IMR-90 (cell line): ENCODE data around the gene DYNC2H1. TPM values are rescaled to one million over a fixed set of nuclear protein-coding genes. Genes with fewer than 3 reads are reported as not detected.

Source experiments
- ATAC-seq: fragments of 200-7000 bp; cut with Tn5 transposase; 2 replicates; pipeline ENCODE4 v1.9.1; 2020; ENCODE audit warnings: low read depth, mild to moderate bottlenecking, moderate library complexity
- BruUV-seq: library from RNA; stranded (reverse); fragments of 400-500 nt; replicated peaks from 2 replicates; lab custom pipeline; 2021; lab: Mats Ljungman, UMichigan
- CTCF ChIA-PET: fragments of 300-600 bp; formaldehyde crosslinking; extraction: SDS; loops from one replicate; lab custom pipeline; 2021; ENCODE audit warnings: antibody characterized with exemption; lab: Yijun Ruan, JAX
- POLR2A ChIA-PET: fragments of 300-600 bp; sonication (Branson Sonifier 250); formaldehyde crosslinking; loops from one replicate; lab custom pipeline; 2022; ENCODE audit warnings: antibody characterized with exemption; ENCODE audit not compliant: unreplicated experiment; lab: Charles Lee
- DNase-seq: peaks from one replicate; pipeline ENCODE4 v3.0.0; 2013
- H2AFZ ChIP-seq: replicated peaks from 2 replicates; pipeline ENCODE3; 2013; ENCODE audit warnings: low read length, mild to moderate bottlenecking; ENCODE audit not compliant: poor library complexity
- H2AK5ac ChIP-seq: 2 replicates; pipeline ENCODE4 v1.6.1; 2013; ENCODE audit warnings: low read depth, low read length, inconsistent platforms
- H2AK9ac ChIP-seq: replicated peaks from 2 replicates; pipeline ENCODE3; 2013; ENCODE audit warnings: mild to moderate bottlenecking, low read depth, low read length, moderate library complexity; ENCODE audit not compliant: poor library complexity
- H2BK120ac ChIP-seq: 2 replicates; pipeline ENCODE4 v1.6.1; 2013; ENCODE audit warnings: low read depth, low read length, inconsistent platforms
- H2BK15ac ChIP-seq: 3 replicates; pipeline ENCODE4 v1.6.1; 2013; ENCODE audit warnings: low read depth, low read length, inconsistent platforms
- H2BK20ac ChIP-seq: 2 replicates; pipeline ENCODE4 v1.6.1; 2013; ENCODE audit warnings: low read depth, mild to moderate bottlenecking, inconsistent platforms, low read length, moderate library complexity
- H2BK5ac ChIP-seq: 2 replicates; pipeline ENCODE4 v1.6.1; 2013; ENCODE audit warnings: mild to moderate bottlenecking, low read depth, low read length, inconsistent platforms; ENCODE audit not compliant: poor library complexity, severe bottlenecking
- H3K14ac ChIP-seq: replicated peaks from 2 replicates; pipeline ENCODE4 v1.6.1; 2013; ENCODE audit warnings: low read depth, low read length, inconsistent platforms
- H3K18ac ChIP-seq: 2 replicates; pipeline ENCODE4 v1.6.1; 2013; ENCODE audit warnings: low read depth, low read length, control low read depth
- H3K23ac ChIP-seq: 2 replicates; pipeline ENCODE4 v1.6.1; 2013; ENCODE audit warnings: low read depth, low read length, inconsistent platforms
- H3K27ac ChIP-seq: 2 replicates; pipeline ENCODE4 v1.5.1; 2013; ENCODE audit warnings: mild to moderate bottlenecking, control low read depth, low read length; ENCODE audit not compliant: insufficient read depth
- H3K27me3 ChIP-seq: 2 replicates; pipeline ENCODE4 v1.6.1; 2013; ENCODE audit warnings: low read length; ENCODE audit not compliant: control insufficient read depth, insufficient read depth
- H3K36me3 ChIP-seq: 2 replicates; pipeline ENCODE4 v1.6.1; 2013; ENCODE audit warnings: low read length, mixed read lengths; ENCODE audit not compliant: control insufficient read depth, insufficient read depth
- H3K4ac ChIP-seq: 2 replicates; pipeline ENCODE4 v1.6.1; 2013; ENCODE audit warnings: low read depth, low read length, inconsistent platforms
- H3K4me1 ChIP-seq: 2 replicates; pipeline ENCODE4 v1.6.1; 2013; ENCODE audit warnings: low read length, mixed read lengths; ENCODE audit not compliant: control insufficient read depth, insufficient read depth
- H3K4me2 ChIP-seq: 2 replicates; pipeline ENCODE4 v1.6.1; 2013; ENCODE audit warnings: low read depth, mild to moderate bottlenecking, control low read depth, low read length, moderate library complexity
- H3K4me3 ChIP-seq: 2 replicates; pipeline ENCODE4 v1.5.1; 2013; ENCODE audit warnings: low read depth, mild to moderate bottlenecking, control low read depth, low read length, moderate library complexity; ENCODE audit not compliant: insufficient read depth
- H3K56ac ChIP-seq: 2 replicates; pipeline ENCODE4 v1.6.1; 2013; ENCODE audit warnings: low read length, inconsistent platforms; ENCODE audit not compliant: insufficient read depth; ENCODE audit errors: extremely low read depth
- H3K79me1 ChIP-seq, 2 experiments: 2 replicates each; pipeline ENCODE4 v1.6.1; 2013; ENCODE audit warnings: low read length in 2 of 2, inconsistent platforms in 1 of 2, low read depth in 1 of 2
- H3K9ac ChIP-seq: 2 replicates; pipeline ENCODE4 v1.6.1; 2013; ENCODE audit warnings: low read depth, low read length, control low read depth
- H3K9me1 ChIP-seq: 2 replicates; pipeline ENCODE4 v1.6.1; 2013; ENCODE audit warnings: low read length, inconsistent platforms; ENCODE audit not compliant: insufficient read depth
- H3K9me3 ChIP-seq: 2 replicates; pipeline ENCODE4 v1.6.1; 2013; ENCODE audit warnings: low read length; ENCODE audit not compliant: control insufficient read depth, insufficient read depth
- H4K20me1 ChIP-seq: 2 replicates; pipeline ENCODE4 v1.6.1; 2013; ENCODE audit warnings: low read length, inconsistent platforms; ENCODE audit not compliant: insufficient read depth
- H4K5ac ChIP-seq: 2 replicates; pipeline ENCODE4 v1.6.1; 2013; ENCODE audit warnings: mild to moderate bottlenecking, low read depth, low read length, control low read depth
- H4K8ac ChIP-seq, 2 experiments: 2 replicates each; pipeline ENCODE4 v1.6.1; 2013; ENCODE audit warnings: low read depth in 2 of 2, low read length in 2 of 2, control low read depth in 1 of 2, inconsistent platforms in 1 of 2
- H4K91ac ChIP-seq: 2 replicates; pipeline ENCODE4 v1.6.1; 2013; ENCODE audit warnings: low read depth, low read length, inconsistent platforms; ENCODE audit not compliant: insufficient read depth
- BHLHE40 ChIP-seq: fragments of 150-350 bp; IDR thresholded peaks from 2 replicates; pipeline ENCODE4 v1.6.1; 2016; ENCODE audit warnings: mild to moderate bottlenecking, low read depth, low read length
- CHD1 ChIP-seq: IDR thresholded peaks from 2 replicates; pipeline ENCODE4 v1.6.1; 2012; ENCODE audit warnings: low read depth, low read length, improper control_type of control experiment
- CTCF ChIP-seq: conservative IDR thresholded peaks from 2 replicates; pipeline ENCODE4 v1.5.1; 2012; ENCODE audit warnings: mild to moderate bottlenecking, low read depth, low read length, improper control_type of control experiment
- MXI1 ChIP-seq: IDR thresholded peaks from 2 replicates; pipeline ENCODE4 v1.6.1; 2012; ENCODE audit warnings: low read depth, mild to moderate bottlenecking, low read length, moderate library complexity, borderline replicate concordance
- NFE2L2 ChIP-seq: fragments of 150-350 bp; IDR thresholded peaks from 2 replicates; pipeline ENCODE4 v1.6.1; 2016; ENCODE audit warnings: low read depth, mild to moderate bottlenecking, low read length
- WGBS, 2 experiments: methylation state at CpG; one replicate each; pipeline versions ENCODE4 v1.1.5 to v1.1.7; 2013; ENCODE audit warnings: missing lambda C conversion rate in 2 of 2; ENCODE audit not compliant: insufficient read length in 1 of 2; ENCODE audit errors: extremely low coverage in 2 of 2; 5-methylcytosine and 5-hydroxymethylcytosine counted together
- dilution Hi-C: fragments of 300-500 bp; cut with HindIII; formaldehyde crosslinking; loops from one replicate; pipeline ENCODE4 v1.14.3; 2018; ENCODE audit warnings: low sequenced_read_pairs; ENCODE audit not compliant: unreplicated experiment
- in situ Hi-C: fragments of 300-500 bp; cut with MboI; formaldehyde crosslinking; loops from 3 replicates; pipeline ENCODE4 v1.14.3; 2019; ENCODE audit warnings: low sequenced_read_pairs, inconsistent platforms, mixed read lengths
- intact Hi-C: fragments of 100-400 bp; cut with micrococcal nuclease; formaldehyde crosslinking; loops from 2 replicates; pipeline ENCODE4 v1.10.0; 2022
- polyA plus RNA-seq, 3 experiments: library from polyadenylated mRNA; depleted of rRNA; stranded (reverse); fragments of >200 nt; gene quantifications; 2 replicates each; pipeline ENCODE4 v1.2.3, GENCODE V29; 2012; ENCODE audit warnings: low replicate concordance in 1 of 3
- total RNA-seq: library from RNA; depleted of rRNA; stranded (reverse); fragments of >200 nt; gene quantifications from 2 replicates; pipeline ENCODE4 v1.2.3, GENCODE V29; 2012

The DYNC2H1 gene
- total and polyA plus RNA-seq, 2 of the 4 experiments (the other 2 are of a cell fraction), result 5.7 to 21.0 TPM

GRCh38 chr11:103281301-103281700 is 172.1 kb downstream of the DYNC2H1 start:
- CTCF ChIA-PET, result no interaction called here

More at GRCh38 chr11:103281301-103281700, 172.1 kb downstream of the DYNC2H1 start:
- no TSS peak for BruUV-seq
- Histone ChIP-seq H2BK20ac (no peak overlapping the region), H3K4me3 (no peak overlapping the region), H2AK9ac (no peak overlapping the region), H3K9me1 (no peaks in the 10 kb centered on the region), H3K79me1 (no peaks in the 10 kb centered on the region), H3K36me3 (no peaks in the 10 kb centered on the region), H3K4me1 (no peaks in the 10 kb centered on the region), H3K18ac (no peak overlapping the region), H4K91ac (no peak overlapping the region), H3K27me3 (no peaks in the 10 kb centered on the region), H3K4ac (no peak overlapping the region), H2BK15ac (no peak overlapping the region), H4K20me1 (no peaks in the 10 kb centered on the region), H3K14ac (no peak overlapping the region), H3K27ac (no peak overlapping the region), H3K56ac (no peak overlapping the region), H2AK5ac (no peak overlapping the region), H2BK5ac (no peak overlapping the region), H2BK120ac (no peak overlapping the region), H3K23ac (no peak overlapping the region), H3K9me3 (no peaks in the 10 kb centered on the region), H4K8ac (no peak overlapping the region), H4K5ac (no peak overlapping the region), H3K9ac (no peak overlapping the region), H3K4me2 (no peak overlapping the region), H2AFZ (no peak overlapping the region)
- dilution Hi-C loops (no loop called here), in situ Hi-C loops (no loop called here), intact Hi-C loops (no loop called here)
- TF ChIP-seq BHLHE40 (no peak), CTCF (no peak), CHD1 (no peak), MXI1 (no peak), NFE2L2 (no peak)
- ATAC-seq, result no peak; the same call in 1 of the 2 replicates
- POLR2A ChIA-PET, result no interaction called here
- peak; percentile 31 for DNase-seq
- no CpG with 5 or more reads among the region's 1 CpG for WGBS, 2 experiments
